Left lung (tissue), 10 donors: ENCODE results near the gene TBL3. TPM values are rescaled to one million over a fixed set of nuclear protein-coding genes. Genes with fewer than 3 reads are reported as not detected.

Source experiments
- ATAC-seq: fragments of 200-7000 bp; cut with Tn5 transposase; one replicate; pipeline ENCODE4 v1.9.1; 2020; ENCODE audit warnings: moderate library complexity
- DNase-seq, 4 donors: peaks; one replicate each; pipeline ENCODE4 v3.0.0-alpha.2; 2013 to 2020
- H3K27ac ChIP-seq, 2 donors: fragments of 200-600 bp; sonication (generic) in 1 of 2; one replicate each; pipeline versions ENCODE4 v1.5.0 to v1.8.0; 2020 to 2021
- H3K27me3 ChIP-seq, 2 donors: fragments of 200-600 bp; sonication (generic) in 1 of 2; one replicate each; pipeline versions ENCODE4 v1.5.0 to v1.8.0; 2020 to 2021
- H3K36me3 ChIP-seq, 2 donors: fragments of 200-600 bp; sonication (generic) in 1 of 2; one replicate each; pipeline versions ENCODE4 v1.5.0 to v1.8.0; 2020 to 2021
- H3K4me1 ChIP-seq, 2 donors: fragments of 200-600 bp; one replicate each; pipeline ENCODE4 v1.8.0; 2021
- H3K4me3 ChIP-seq, 2 donors: fragments of 200-600 bp; sonication (generic) in 1 of 2; one replicate each; pipeline versions ENCODE4 v1.5.0 to v1.8.0; 2020 to 2021; ENCODE audit warnings: mild to moderate bottlenecking in 1 of 2
- H3K9me3 ChIP-seq, 2 donors: fragments of 200-600 bp; sonication (generic) in 1 of 2; one replicate each; pipeline versions ENCODE4 v1.5.0 to v1.8.0; 2020 to 2021
- CTCF ChIP-seq, 2 donors: fragments of 200-600 bp; sonication (generic) in 1 of 2; IDR thresholded peaks; one replicate each; pipeline versions ENCODE4 v1.5.0 to v1.8.0; 2021; ENCODE audit warnings: antibody characterized with exemption in 2 of 2
- intact Hi-C, 2 donors: fragments of 100-400 bp; cut with DNase I; formaldehyde crosslinking; loops; one replicate each; pipeline versions ENCODE4 v1.11.2 to v1.14.2; 2022
- polyA plus RNA-seq, 6 donors: library from polyadenylated mRNA; unstranded; fragments of 120-200 nt; gene quantifications; one replicate each; pipeline ENCODE4 v1.2.1, GENCODE V29; 2013; ENCODE audit not compliant: insufficient read length in 6 of 6
- total RNA-seq, 2 donors: library from RNA; stranded (reverse); fragmentation: NEBNext Ultra II Directional; extraction: Animal tissue kit (Norgen Biotek cat#: 25700); gene quantifications; one replicate each; pipeline ENCODE4 v1.2.1, GENCODE V29; 2021
- donor health status: DM: no; HTN: yes; CAD: no.
- donor health status: DM: no; HTN: no; CAD: no.

Gene TBL3
- total and polyA plus RNA-seq, 8 donors = 25.8 to 38.8 (median 31.0) TPM

DNA sequence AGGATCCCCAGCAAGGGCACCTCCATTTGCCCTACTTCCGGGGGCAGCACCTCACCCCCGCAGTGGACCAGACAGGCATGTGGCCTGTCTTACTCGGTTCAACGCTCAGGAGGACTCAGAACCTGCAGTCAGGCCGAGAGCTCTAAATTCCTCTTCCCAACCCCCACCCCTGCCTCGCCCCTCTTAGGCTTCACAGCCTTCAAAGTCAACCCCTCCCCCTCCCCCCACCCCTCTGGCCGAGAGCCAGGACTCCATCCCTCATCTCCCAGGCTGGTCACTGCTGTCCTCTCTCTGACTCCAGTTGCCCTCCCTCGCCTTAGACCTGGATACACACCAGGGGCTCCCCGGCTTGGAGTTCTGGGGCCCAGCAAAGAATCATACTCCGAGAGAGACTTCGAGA is 45.6 kb upstream of the TBL3 start:
- Histone ChIP-seq H3K4me1 (peaks cover 0 to 23% of the 10 kb centered on the region in 2 donors), H3K27ac (no peak overlapping the region), H3K36me3 (no peaks in the 10 kb centered on the region), H3K4me3 (no peak overlapping the region), H3K9me3 (no peaks in the 10 kb centered on the region), H3K27me3 (peaks cover 20 to 36% of the 10 kb centered on the region in 2 donors)
- no peak for DNase-seq
- ATAC-seq = no peak
- intact Hi-C loops = loop anchor here in 1 of 2 donors (5.0 kb wide), 1 partner anchor 59 kb away; no protein-coding TSS in a partner anchor
- TF ChIP-seq CTCF (IDR thresholded peaks at IDR 0.05) = no peak

DNA sequence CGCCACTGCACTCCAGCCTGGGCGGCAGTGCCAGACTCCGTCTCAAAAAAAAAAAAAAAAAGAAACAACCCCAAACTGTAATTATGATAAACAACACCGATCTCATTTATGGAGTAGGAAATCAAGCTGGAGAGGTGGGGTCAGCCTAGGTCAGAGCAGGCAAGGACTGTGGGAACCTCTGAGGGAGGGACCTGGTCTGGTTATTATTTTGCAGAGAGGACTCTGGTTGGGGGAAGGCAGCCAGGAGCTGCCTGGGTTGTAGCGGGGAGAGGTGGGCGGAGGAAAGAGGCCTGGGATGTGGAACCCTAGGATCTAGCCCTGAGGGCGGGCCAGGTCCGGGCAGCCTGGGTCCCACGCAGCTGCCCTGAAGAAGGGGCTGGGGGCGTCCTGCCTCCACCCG is 42.7 kb upstream of the TBL3 start:
- peak overlapping the region in 1 of 2 donors; percentile 88 for H3K27ac ChIP-seq
- ATAC-seq = peak; percentile 65
- DNase-seq = no peak
- H3K36me3 ChIP-seq = no peaks in the 10 kb centered on the region
- TF ChIP-seq CTCF (IDR thresholded peaks at IDR 0.05) = no peak
- peaks cover 0 to 23% of the 10 kb centered on the region in 2 donors for H3K27me3 ChIP-seq
- intact Hi-C loops = loop anchor here in 1 of 2 donors (5.0 kb wide), 1 partner anchor 62 kb away; no protein-coding TSS in a partner anchor
- no peaks in the 10 kb centered on the region for H3K9me3 ChIP-seq
- peaks cover 0 to 13% of the 10 kb centered on the region in 2 donors for H3K4me1 ChIP-seq
- peak overlapping the region; percentile 53 to 58 for H3K4me3 ChIP-seq

DNA sequence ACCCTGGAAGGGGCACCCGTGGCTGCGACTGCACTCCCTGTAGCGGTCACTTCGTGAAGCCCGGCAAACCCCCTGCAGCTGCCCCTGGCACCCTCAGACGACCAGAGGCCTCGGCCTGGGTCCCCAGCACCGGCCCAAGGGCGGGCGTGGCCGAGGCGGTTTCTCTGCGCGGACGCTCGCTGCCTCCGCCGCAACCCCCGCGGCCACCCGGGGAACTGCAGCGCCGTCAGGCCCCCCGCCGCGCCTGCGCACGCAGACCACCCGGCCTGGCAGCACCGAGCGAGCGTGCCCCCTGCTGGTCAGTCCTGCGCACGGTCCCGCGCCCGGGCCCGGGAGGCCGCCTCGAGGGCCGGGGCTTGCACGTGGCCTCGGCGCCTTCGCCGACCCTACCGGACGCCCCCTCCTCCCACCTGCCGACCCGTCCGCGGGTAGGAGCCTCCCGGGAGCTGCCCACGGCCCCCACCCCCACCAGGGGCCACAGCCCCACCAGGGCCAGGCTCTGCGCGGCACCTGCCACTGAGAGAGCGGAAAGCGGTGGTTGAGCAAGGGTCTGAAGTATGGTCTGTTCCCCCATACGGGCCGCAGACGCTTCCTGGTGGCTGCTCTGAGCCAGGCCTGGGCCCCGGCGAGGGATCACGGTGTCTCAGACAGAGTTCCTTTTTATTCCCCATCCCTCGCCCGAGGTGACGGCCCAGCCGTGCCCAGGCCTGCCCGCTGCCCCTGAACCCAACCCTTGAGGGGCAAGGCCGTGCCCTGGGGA is 42.1 kb upstream of the TBL3 start:
- Histone ChIP-seq H3K9me3 (no peaks in the 10 kb centered on the region), H3K4me1 (peaks cover 0 to 13% of the 10 kb centered on the region in 2 donors), H3K27ac (peak overlapping the region in 1 of 2 donors; percentile 88), H3K4me3 (peak overlapping the region; percentile 53 to 58), H3K36me3 (no peaks in the 10 kb centered on the region), H3K27me3 (peaks cover 0 to 17% of the 10 kb centered on the region in 2 donors)
- intact Hi-C loops = loop anchor here in 1 of 2 donors (5.0 kb wide), 1 partner anchor 62 kb away; no protein-coding TSS in a partner anchor
- peak; percentile 83 to 99 (median 91) for DNase-seq
- TF ChIP-seq CTCF (IDR thresholded peaks at IDR 0.05) = peak; percentile 98 to 100
- ATAC-seq = peak; percentile 99

DNA sequence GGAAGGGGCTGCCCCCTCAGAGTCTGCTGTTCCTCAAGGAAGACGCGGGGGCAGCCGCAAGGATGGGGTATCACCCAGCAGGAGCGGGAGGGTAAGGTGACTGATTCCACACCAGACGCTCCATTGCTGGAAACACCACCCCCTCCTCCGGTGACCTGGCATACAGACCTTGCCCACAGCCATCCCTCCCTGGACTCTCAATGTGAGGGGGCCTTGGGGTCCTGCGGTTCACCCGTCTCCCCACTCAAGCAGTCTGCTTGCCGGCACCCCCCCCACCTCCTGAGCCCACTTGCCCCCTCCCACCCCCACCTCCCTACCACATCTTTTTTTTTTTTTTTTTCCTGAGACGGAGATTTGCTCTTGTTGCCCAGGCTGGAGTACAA is 41.5 kb upstream of the TBL3 start:
- H3K4me1 ChIP-seq = peaks cover 0 to 15% of the 10 kb centered on the region in 2 donors
- H3K27me3 ChIP-seq = peaks cover 0 to 15% of the 10 kb centered on the region in 2 donors
- no peak for TF ChIP-seq CTCF (IDR thresholded peaks at IDR 0.05)
- peak overlapping the region in 1 of 2 donors; percentile 88 for H3K27ac ChIP-seq
- no peaks in the 10 kb centered on the region for H3K9me3 ChIP-seq
- no peak for DNase-seq
- ATAC-seq = no peak
- intact Hi-C loops = no loop called here
- peak overlapping the region in 1 of 2 donors; percentile 58 for H3K4me3 ChIP-seq
- no peaks in the 10 kb centered on the region for H3K36me3 ChIP-seq
